GM23338 (cell line): ENCODE measurements around the gene BSCL2. TPM values are rescaled to one million over a fixed set of nuclear protein-coding genes. Genes with fewer than 3 reads are reported as not detected.

Source experiments
- ATAC-seq: fragments of 200-7000 bp; cut with Tn5 transposase; 3 replicates; pipeline ENCODE4 v1.9.1; 2020
- DNase-seq: peaks from one replicate; pipeline ENCODE4 v3.0.0-alpha.2; 2015; ENCODE audit warnings: low spot score
- H2AFZ ChIP-seq: fragments of 200-600 bp; sonication (generic); 2 replicates; pipeline ENCODE4 v1.8.0; 2016; ENCODE audit warnings: antibody characterized with exemption, mild to moderate bottlenecking, moderate library complexity
- H3F3A ChIP-seq: fragments of 200-600 bp; sonication (generic); replicated peaks from 2 replicates; pipeline ENCODE4 v1.8.0; 2017; ENCODE audit warnings: antibody characterized with exemption, mixed run types, low read depth
- H3K27ac ChIP-seq: fragments of 200-600 bp; sonication (generic); 2 replicates; pipeline ENCODE4 v1.6.1; 2016; ENCODE audit warnings: low read depth
- H3K27me3 ChIP-seq: fragments of 200-600 bp; sonication (generic); 2 replicates; pipeline ENCODE4 v1.8.0; 2016; ENCODE audit warnings: mild to moderate bottlenecking, mixed run types, moderate library complexity; ENCODE audit not compliant: insufficient read depth
- H3K36me3 ChIP-seq: fragments of 200-600 bp; sonication (generic); 2 replicates; pipeline ENCODE4 v1.8.0; 2016; ENCODE audit warnings: mild to moderate bottlenecking; ENCODE audit not compliant: insufficient read depth
- H3K4me1 ChIP-seq: fragments of 200-600 bp; sonication (generic); 2 replicates; pipeline ENCODE4 v1.8.0; 2016; ENCODE audit warnings: mild to moderate bottlenecking, moderate library complexity; ENCODE audit not compliant: insufficient read depth
- H3K4me2 ChIP-seq: fragments of 200-600 bp; sonication (generic); 2 replicates; pipeline ENCODE4 v1.7.1; 2017; ENCODE audit warnings: mixed run types
- H3K4me3 ChIP-seq: fragments of 200-600 bp; sonication (generic); 2 replicates; pipeline ENCODE4 v1.6.1; 2016; ENCODE audit warnings: mixed run types
- H3K79me2 ChIP-seq: fragments of 200-600 bp; sonication (generic); replicated peaks from 2 replicates; pipeline ENCODE4 v1.8.0; 2017; ENCODE audit warnings: mild to moderate bottlenecking; ENCODE audit not compliant: insufficient read depth
- H3K9me2 ChIP-seq: fragments of 200-600 bp; sonication (generic); 2 replicates; pipeline ENCODE4 v1.8.0; 2017; ENCODE audit not compliant: insufficient read depth
- H4K20me1 ChIP-seq: fragments of 200-600 bp; sonication (generic); replicated peaks from 2 replicates; pipeline ENCODE4 v1.8.0; 2017; ENCODE audit warnings: mild to moderate bottlenecking; ENCODE audit not compliant: insufficient read depth
- H3K27ac Mint-ChIP-seq: 2 replicates; pipeline ENCODE4 v1.8.0; 2020; ENCODE audit warnings: inconsistent platforms, mild to moderate bottlenecking, moderate library complexity, mixed read lengths
- H3K27me3 Mint-ChIP-seq: 3 replicates; pipeline ENCODE4 v1.8.0; 2022; ENCODE audit warnings: low read depth, mild to moderate bottlenecking, moderate library complexity, mixed read lengths, inconsistent platforms; ENCODE audit not compliant: insufficient read depth, poor library complexity
- H3K36me3 Mint-ChIP-seq: 3 replicates; pipeline ENCODE4 v1.8.0; 2021; ENCODE audit warnings: low read depth, mild to moderate bottlenecking, inconsistent platforms, moderate library complexity, mixed read lengths
- H3K4me1 Mint-ChIP-seq: 3 replicates; pipeline ENCODE4 v1.8.0; 2020; ENCODE audit warnings: mild to moderate bottlenecking, inconsistent platforms, mixed read lengths
- H3K4me3 Mint-ChIP-seq: 3 replicates; pipeline ENCODE4 v1.8.0; 2021; ENCODE audit warnings: moderate library complexity, mild to moderate bottlenecking, inconsistent platforms, mixed read lengths
- H3K9me3 Mint-ChIP-seq: 3 replicates; pipeline ENCODE4 v1.8.0; 2020; ENCODE audit warnings: moderate library complexity, mild to moderate bottlenecking, inconsistent platforms, mixed read lengths
- CREB1 ChIP-seq: fragments of 250-450 bp; sonication (Bioruptor Pico); IDR thresholded peaks from 2 replicates; pipeline ENCODE4 v1.5.0; 2020; ENCODE audit warnings: low read depth, mild to moderate bottlenecking, moderate library complexity
- CTCF ChIP-seq, 2 experiments: fragments of 200-600 bp in 1 of 2; sonication (generic) in 1 of 2; conservative IDR thresholded peaks; 2 replicates each; pipeline versions ENCODE4 v1.5.1 to v1.6.1; 2016 to 2017; ENCODE audit warnings: antibody characterized with exemption in 2 of 2, low read depth in 2 of 2, mild to moderate bottlenecking in 2 of 2, moderate library complexity in 1 of 2
- EZH2phosphoT487 ChIP-seq: fragments of 200-600 bp; sonication (generic); IDR thresholded peaks from one replicate; pipeline ENCODE4 v1.8.1; 2018; ENCODE audit warnings: antibody characterized with exemption; ENCODE audit not compliant: unreplicated experiment
- JUNB ChIP-seq: IDR thresholded peaks from one replicate; pipeline ENCODE4 v1.6.1; 2016; ENCODE audit warnings: antibody characterized with exemption; ENCODE audit not compliant: unreplicated experiment
- ZNF462 ChIP-seq: fragments of 250-450 bp; sonication (Bioruptor Pico); IDR thresholded peaks from 2 replicates; pipeline ENCODE4 v1.5.0; 2020; ENCODE audit warnings: mild to moderate bottlenecking, moderate library complexity
- polyA plus RNA-seq: library from polyadenylated mRNA; unstranded; fragments of >200 nt; fragmentation: Nextera tagmentation; extraction: Ambion mirVana; gene quantifications from 2 replicates; pipeline ENCODE4 v1.2.1, GENCODE V29; 2016
- small RNA-seq: library from RNA; depleted of rRNA; stranded (forward); fragments of <200 nt; gene quantifications from one replicate; pipeline ENCODE3, GENCODE V24; 2014; ENCODE audit warnings: low replicate concordance
- total RNA-seq: library from RNA; depleted of rRNA; stranded (reverse); fragments of >200 nt; shearing (Covaris generic); gene quantifications from 2 replicates; pipeline ENCODE4 v1.2.3, GENCODE V29; 2014; rRNA removed

BSCL2 gene
- total and polyA plus RNA-seq, 2 experiments from 2014 or later: 60.2 to 81.7 TPM

- TF ChIP-seq CTCF (conservative IDR thresholded peaks at IDR 0.05; ENCODE audit: low read depth in 2 of 2): no peak
Measured at GRCh38 chr11:62645671-62645945, 61.6 kb downstream of the BSCL2 start (continued).

- H3K4me3 Mint-ChIP-seq: peak overlapping the region; percentile 21; the same call in 1 of the 3 replicates
- 0 out of 2 replicates have a peak, but pooled peaks cover 19% of the 10 kb centered on the region for H3F3A ChIP-seq
Measured at GRCh38 chr11:62644220-62644619, 63.0 kb downstream of the BSCL2 start.

More at GRCh38 chr11:62644220-62644619, 63.0 kb downstream of the BSCL2 start:
- H3K79me2 ChIP-seq: peaks cover 47% of the 10 kb centered on the region
- DNase-seq (no peak), ATAC-seq (no peak)
- peaks cover 2% of the 10 kb centered on the region; the same call in 1 of the 3 replicates for H3K9me3 Mint-ChIP-seq
- H3K4me2 ChIP-seq: no peak overlapping the region
- no peaks in the 10 kb centered on the region; the same call in 1 of the 2 replicates for H3K4me1 ChIP-seq
- peaks cover 37% of the 10 kb centered on the region for H3K36me3 Mint-ChIP-seq
- H4K20me1 ChIP-seq: peaks cover 23% of the 10 kb centered on the region
- H3K36me3 ChIP-seq: peaks cover 12% of the 10 kb centered on the region
- H3K27me3 Mint-ChIP-seq: peaks cover 13% of the 10 kb centered on the region
- H3K4me1 Mint-ChIP-seq: peaks cover 12% of the 10 kb centered on the region
- no peak overlapping the region for H3K27ac ChIP-seq
- H3K9me2 ChIP-seq: no peaks in the 10 kb centered on the region
- TF ChIP-seq EZH2phosphoT487 (no peak), JUNB (no peak), ZNF462 (CRISPR knock-in tag) (no peak), CREB1 (CRISPR knock-in tag) (no peak)
- H3K27ac Mint-ChIP-seq: no peak overlapping the region
- H2AFZ ChIP-seq: no peak overlapping the region
- no peak overlapping the region for H3K4me3 ChIP-seq
- no peaks in the 10 kb centered on the region for H3K27me3 ChIP-seq

Small RNAs within 50 kb of the gene (small RNA-seq; reads per million reads assigned to genes)
- gene SNORA57: not detected

Other genes with a start within 250 kb of the BSCL2 start
- gene AHNAK, start 160.6 kb downstream of the BSCL2 start, total RNA-seq: 1.7 and 2.1 TPM in 2 replicates
- 0.91 and 1.1 TPM in 2 replicates for gene AHNAK, start 160.6 kb downstream of the BSCL2 start, polyA plus RNA-seq
- 1,200 and 1,316 TPM in 2 replicates for gene EEF1G, start 133.5 kb downstream of the BSCL2 start, total RNA-seq
- 696 and 736 TPM in 2 replicates for gene EEF1G, start 133.5 kb downstream of the BSCL2 start, polyA plus RNA-seq
- gene TUT1, start 115.9 kb downstream of the BSCL2 start, total RNA-seq: 15.2 and 22.2 TPM in 2 replicates
- gene TUT1, start 115.9 kb downstream of the BSCL2 start, polyA plus RNA-seq: 12.8 and 14.0 TPM in 2 replicates
- gene MTA2, start 105.6 kb downstream of the BSCL2 start, total RNA-seq: 93.6 and 102 TPM in 2 replicates
- 22.1 and 22.9 TPM in 2 replicates for gene MTA2, start 105.6 kb downstream of the BSCL2 start, polyA plus RNA-seq
- gene EML3, start 94.6 kb downstream of the BSCL2 start, total RNA-seq: 17.1 and 19.3 TPM in 2 replicates
- 15.4 and 15.5 TPM in 2 replicates for gene EML3, start 94.6 kb downstream of the BSCL2 start, polyA plus RNA-seq
- 0.24 TPM in 1 of 2 replicates, not detected in the other for gene ROM1, start 94.2 kb downstream of the BSCL2 start, total RNA-seq
- gene ROM1, start 94.2 kb downstream of the BSCL2 start, polyA plus RNA-seq: 0.65 and 0.89 TPM in 2 replicates
- 18.4 and 21.1 TPM in 2 replicates for gene B3GAT3, start 85.4 kb downstream of the BSCL2 start, total RNA-seq
- 16.4 and 16.6 TPM in 2 replicates for gene B3GAT3, start 85.4 kb downstream of the BSCL2 start, polyA plus RNA-seq
- gene GANAB, start 60.8 kb downstream of the BSCL2 start, total RNA-seq: 267 and 272 TPM in 2 replicates
- 76.8 and 82.3 TPM in 2 replicates for gene GANAB, start 60.8 kb downstream of the BSCL2 start, polyA plus RNA-seq
- gene INTS5, start 54.1 kb downstream of the BSCL2 start, total RNA-seq: 33.4 and 37.2 TPM in 2 replicates
- gene INTS5, start 54.1 kb downstream of the BSCL2 start, polyA plus RNA-seq: 5.7 TPM in 2 replicates
- gene C11orf98, start 42.2 kb downstream of the BSCL2 start, total RNA-seq: 110 and 132 TPM in 2 replicates
- 479 and 507 TPM in 2 replicates for gene C11orf98, start 42.2 kb downstream of the BSCL2 start, polyA plus RNA-seq
- gene CSKMT, start 42.1 kb downstream of the BSCL2 start, total RNA-seq: 8.0 and 26.4 TPM in 2 replicates
- gene CSKMT, start 42.1 kb downstream of the BSCL2 start, polyA plus RNA-seq: 25.6 and 30.0 TPM in 2 replicates
- 13.0 and 15.9 TPM in 2 replicates for gene UQCC3, start 35.8 kb downstream of the BSCL2 start, total RNA-seq
- gene UQCC3, start 35.8 kb downstream of the BSCL2 start, polyA plus RNA-seq: 53.9 and 54.7 TPM in 2 replicates
- 2.8 TPM in 2 replicates for gene LBHD1, start 35.2 kb downstream of the BSCL2 start, total RNA-seq
- 1.5 and 2.9 TPM in 2 replicates for gene LBHD1, start 35.2 kb downstream of the BSCL2 start, polyA plus RNA-seq
- gene UBXN1, start 28.4 kb downstream of the BSCL2 start, total RNA-seq: 62.0 and 132 TPM in 2 replicates
- gene UBXN1, start 28.4 kb downstream of the BSCL2 start, polyA plus RNA-seq: 126 and 132 TPM in 2 replicates
- 0.12 and 0.21 TPM in 2 replicates for gene LRRN4CL, start 17.9 kb downstream of the BSCL2 start, total RNA-seq
- gene LRRN4CL, start 17.9 kb downstream of the BSCL2 start, polyA plus RNA-seq: 0.08 and 0.10 TPM in 2 replicates
- gene GNG3, start 252 bp upstream of the BSCL2 start, total RNA-seq: 0.82 and 2.1 TPM in 2 replicates
- 5.7 and 7.2 TPM in 2 replicates for gene GNG3, start 252 bp upstream of the BSCL2 start, polyA plus RNA-seq
- 18.3 and 21.7 TPM in 2 replicates for gene HNRNPUL2, start 20.0 kb upstream of the BSCL2 start, total RNA-seq
- 9.4 and 10.9 TPM in 2 replicates for gene HNRNPUL2, start 20.0 kb upstream of the BSCL2 start, polyA plus RNA-seq
- gene TTC9C, start 21.1 kb upstream of the BSCL2 start, total RNA-seq: 27.5 and 51.4 TPM in 2 replicates
- gene TTC9C, start 21.1 kb upstream of the BSCL2 start, polyA plus RNA-seq: 42.0 and 42.6 TPM in 2 replicates
- gene ZBTB3, start 46.7 kb upstream of the BSCL2 start, total RNA-seq: 82.6 and 91.7 TPM in 2 replicates
- 47.8 and 52.2 TPM in 2 replicates for gene ZBTB3, start 46.7 kb upstream of the BSCL2 start, polyA plus RNA-seq
- gene POLR2G, start 54.2 kb upstream of the BSCL2 start, total RNA-seq: 101 and 117 TPM in 2 replicates
- 193 and 196 TPM in 2 replicates for gene POLR2G, start 54.2 kb upstream of the BSCL2 start, polyA plus RNA-seq
- 30.6 and 50.6 TPM in 2 replicates for gene TAF6L, start 64.0 kb upstream of the BSCL2 start, total RNA-seq
- 21.8 and 23.0 TPM in 2 replicates for gene TAF6L, start 64.0 kb upstream of the BSCL2 start, polyA plus RNA-seq
- 15.3 and 17.5 TPM in 2 replicates for gene TMEM179B, start 80.0 kb upstream of the BSCL2 start, total RNA-seq
- gene TMEM179B, start 80.0 kb upstream of the BSCL2 start, polyA plus RNA-seq: 10.6 and 16.9 TPM in 2 replicates
- gene TMEM223, start 84.6 kb upstream of the BSCL2 start, total RNA-seq: 35.6 and 46.1 TPM in 2 replicates
- gene TMEM223, start 84.6 kb upstream of the BSCL2 start, polyA plus RNA-seq: 59.6 and 69.1 TPM in 2 replicates
- 31.8 and 33.8 TPM in 2 replicates for gene NXF1, start 98.0 kb upstream of the BSCL2 start, total RNA-seq
- gene NXF1, start 98.0 kb upstream of the BSCL2 start, polyA plus RNA-seq: 31.1 and 31.7 TPM in 2 replicates
- 15.0 and 22.2 TPM in 2 replicates for gene STX5, start 124.6 kb upstream of the BSCL2 start, total RNA-seq
- gene STX5, start 124.6 kb upstream of the BSCL2 start, polyA plus RNA-seq: 7.4 and 7.7 TPM in 2 replicates
- gene TEX54, start 125.4 kb upstream of the BSCL2 start, total RNA-seq: not detected in 2 replicates
- 1.3 and 1.9 TPM in 2 replicates for gene TEX54, start 125.4 kb upstream of the BSCL2 start, polyA plus RNA-seq
- gene WDR74, start 132.2 kb upstream of the BSCL2 start, total RNA-seq: 109 and 136 TPM in 2 replicates
- gene WDR74, start 132.2 kb upstream of the BSCL2 start, polyA plus RNA-seq: 94.4 and 95.8 TPM in 2 replicates
- gene SLC3A2, start 173.5 kb upstream of the BSCL2 start, total RNA-seq: 375 and 425 TPM in 2 replicates
- 240 and 241 TPM in 2 replicates for gene SLC3A2, start 173.5 kb upstream of the BSCL2 start, polyA plus RNA-seq
- gene CHRM1, start 213.9 kb upstream of the BSCL2 start, total RNA-seq: 0.14 TPM in 1 of 2 replicates, not detected in the other
- gene CHRM1, start 213.9 kb upstream of the BSCL2 start, polyA plus RNA-seq: 0.30 and 0.44 TPM in 2 replicates